Left renal pelvis (tissue), 4 donors: ENCODE results near the gene SASH1. TPM values are rescaled to one million over a fixed set of nuclear protein-coding genes. Genes with fewer than 3 reads are reported as not detected.

ENCODE experiments used
- DNase-seq, 4 donors: peaks; one replicate each; pipeline ENCODE4 v3.0.0-alpha.2; 2013; ENCODE audit warnings: low read depth in 4 of 4, low spot score in 3 of 4
- polyA plus RNA-seq, 4 donors: library from polyadenylated mRNA; unstranded; fragments of 120-200 nt; gene quantifications; one replicate each; pipeline ENCODE4 v1.2.1, GENCODE V29; 2013; ENCODE audit not compliant: insufficient read length in 4 of 4

SASH1 gene
- polyA plus RNA-seq, 4 donors, result 20.0 to 34.2 (median 27.9) TPM

- no peak for DNase-seq
Measured at GRCh38 chr6:148514091-148514845, 171.6 kb downstream of the SASH1 start.

- DNase-seq, result no peak
Measured at GRCh38 chr6:148516217-148516616, 173.6 kb downstream of the SASH1 start.

GRCh38 chr6:148516617-148517016 is 174.0 kb downstream of the SASH1 start:
- no peak for DNase-seq

- DNase-seq, result no peak
Measured at GRCh38 chr6:148517470-148517869, 174.8 kb downstream of the SASH1 start.

- no peak for DNase-seq
Measured at GRCh38 chr6:148518511-148519156, 176.0 kb downstream of the SASH1 start.

GRCh38 chr6:148520109-148520841 is 177.6 kb downstream of the SASH1 start:
- no peak for DNase-seq

GRCh38 chr6:148521158-148521557 is 178.5 kb downstream of the SASH1 start:
- no peak for DNase-seq

- no peak for DNase-seq
Measured at GRCh38 chr6:148521586-148521985, 178.9 kb downstream of the SASH1 start.

GRCh38 chr6:148523048-148523447 is 180.4 kb downstream of the SASH1 start:
- no peak for DNase-seq

GRCh38 chr6:148523551-148523950 is 180.9 kb downstream of the SASH1 start:
- no peak for DNase-seq

- no peak for DNase-seq
Measured at GRCh38 chr6:148524471-148524882, 181.8 kb downstream of the SASH1 start.

- DNase-seq, result no peak
Measured at GRCh38 chr6:148524976-148525375, 182.3 kb downstream of the SASH1 start.

- no peak for DNase-seq
Measured at GRCh38 chr6:148525453-148525852, 182.8 kb downstream of the SASH1 start.

- no peak for DNase-seq
Measured at GRCh38 chr6:148526145-148526544, 183.5 kb downstream of the SASH1 start.

- no peak for DNase-seq
Measured at GRCh38 chr6:148528292-148528691, 185.7 kb downstream of the SASH1 start.

- no peak for DNase-seq
Measured at GRCh38 chr6:148529010-148529409, 186.4 kb downstream of the SASH1 start.

GRCh38 chr6:148530394-148530953 is 187.8 kb downstream of the SASH1 start:
- DNase-seq, result no peak

GRCh38 chr6:148530976-148531375 is 188.3 kb downstream of the SASH1 start:
- no peak for DNase-seq

- no peak for DNase-seq
Measured at GRCh38 chr6:148532698-148533097, 190.1 kb downstream of the SASH1 start.

GRCh38 chr6:148533309-148534107 is 190.9 kb downstream of the SASH1 start:
- no peak for DNase-seq
